H1 (cell line): Measurements from ENCODE around the gene ZNF20. TPM values are rescaled to one million over a fixed set of nuclear protein-coding genes. Genes with fewer than 3 reads are reported as not detected.

ENCODE experiments used
- CBX8 ChIP-seq: fragments of 300-800, 300-1000 bp; sonication (generic); IDR thresholded peaks from 2 replicates; pipeline ENCODE4 v1.7.1; 2016; ENCODE audit warnings: low read depth, low read length, borderline replicate concordance
- EP300 ChIP-seq, 2 experiments: IDR thresholded peaks; 1 replicate in 1 of 2; 2 replicates in 1 of 2; pipeline ENCODE4 v1.6.1; 2011 to 2012; ENCODE audit warnings: low read depth in 2 of 2, low read length in 2 of 2, mild to moderate bottlenecking in 2 of 2, borderline replicate concordance in 1 of 2, inconsistent platforms in 1 of 2, moderate library complexity in 1 of 2
- EZH2 ChIP-seq: fragments of 200-600 bp; sonication (generic); IDR thresholded peaks from 2 replicates; pipeline ENCODE4 v1.7.1; 2012; ENCODE audit warnings: low read depth, mild to moderate bottlenecking, moderate library complexity, low read length, inconsistent platforms; ENCODE audit not compliant: severe bottlenecking
- GABPA ChIP-seq: IDR thresholded peaks from 2 replicates; pipeline ENCODE4 v1.6.1; 2011; ENCODE audit warnings: mild to moderate bottlenecking, low read length, moderate library complexity, borderline replicate concordance; ENCODE audit not compliant: insufficient read depth
- HDAC2 ChIP-seq, 2 experiments: fragments of 300-600 bp in 1 of 2; sonication (generic) in 1 of 2; IDR thresholded peaks; 2 replicates each; pipeline ENCODE4 v1.6.1; 2011 to 2012; ENCODE audit warnings: low read depth in 2 of 2, low read length in 2 of 2, mild to moderate bottlenecking in 2 of 2, moderate library complexity in 2 of 2, borderline replicate concordance in 1 of 2, inconsistent platforms in 1 of 2
- JUN ChIP-seq: IDR thresholded peaks from 2 replicates; pipeline ENCODE4 v1.6.1; 2011; ENCODE audit warnings: low read depth, mild to moderate bottlenecking, improper control_type of control experiment, low read length
- NANOG ChIP-seq: IDR thresholded peaks from 2 replicates; pipeline ENCODE4 v1.6.1; 2011; ENCODE audit warnings: low read length, low read depth, mild to moderate bottlenecking, inconsistent platforms; ENCODE audit not compliant: insufficient read depth, poor library complexity, severe bottlenecking
- NRF1 ChIP-seq: IDR thresholded peaks from 2 replicates; pipeline ENCODE4 v1.6.1; 2011; ENCODE audit warnings: mild to moderate bottlenecking, low read depth, low read length, improper control_type of control experiment
- PHF8 ChIP-seq: fragments of 200-600 bp; sonication (generic); conservative IDR thresholded peaks from 2 replicates; pipeline ENCODE4 v1.7.1; 2012; ENCODE audit warnings: low read depth, mild to moderate bottlenecking, inconsistent platforms, low read length, moderate library complexity
- RNF2 ChIP-seq: fragments of 200-900, 300-1000 bp; sonication (generic); IDR thresholded peaks from 2 replicates; pipeline ENCODE4 v1.7.1; 2016; ENCODE audit warnings: borderline replicate concordance, low read depth, mild to moderate bottlenecking, antibody characterized with exemption, low read length; ENCODE audit not compliant: poor library complexity, severe bottlenecking; ENCODE audit errors: missing control alignments
- RXRA ChIP-seq: IDR thresholded peaks from 2 replicates; pipeline ENCODE4 v1.6.1; 2011; ENCODE audit warnings: low read depth, mild to moderate bottlenecking, low read length, moderate library complexity; ENCODE audit not compliant: insufficient read depth
- SAP30 ChIP-seq: fragments of 300-600 bp; sonication (generic); IDR thresholded peaks from 2 replicates; pipeline ENCODE4 v1.7.1; 2012; ENCODE audit warnings: low read length, moderate library complexity, mild to moderate bottlenecking, inconsistent platforms; ENCODE audit not compliant: insufficient read depth, insufficient replicate concordance
- SP2 ChIP-seq: IDR thresholded peaks from 2 replicates; pipeline ENCODE4 v1.6.1; 2012; ENCODE audit warnings: mild to moderate bottlenecking, low read length, inconsistent platforms
- SP4 ChIP-seq: IDR thresholded peaks from 2 replicates; pipeline ENCODE4 v1.6.1; 2012; ENCODE audit warnings: low read length, inconsistent platforms
- SRF ChIP-seq: IDR thresholded peaks from 2 replicates; pipeline ENCODE4 v1.6.1; 2011; ENCODE audit warnings: mild to moderate bottlenecking, low read depth, low read length, moderate library complexity
- TAF1 ChIP-seq: IDR thresholded peaks from 2 replicates; pipeline ENCODE4 v1.6.1; 2011; ENCODE audit warnings: mild to moderate bottlenecking, low read depth, low read length
- TBP ChIP-seq: IDR thresholded peaks from 2 replicates; pipeline ENCODE4 v1.6.1; 2011; ENCODE audit warnings: low read depth, low read length, improper control_type of control experiment
- TEAD4 ChIP-seq: IDR thresholded peaks from 2 replicates; pipeline ENCODE4 v1.6.1; 2012; ENCODE audit warnings: low read depth, low read length, inconsistent platforms, mixed read lengths
- USF2 ChIP-seq: IDR thresholded peaks from 2 replicates; pipeline ENCODE4 v1.6.1; 2011; ENCODE audit warnings: low read length, improper control_type of control experiment
- ZNF274 ChIP-seq: IDR thresholded peaks from 2 replicates; pipeline ENCODE4 v1.7.0; 2012; ENCODE audit warnings: low read length, borderline replicate concordance; ENCODE audit errors: extremely low read depth
- polyA plus RNA-seq, 7 experiments: library from polyadenylated mRNA; depleted of rRNA in 3 of 7; stranded (reverse) in 5 of 7; unstranded in 2 of 7; fragments of >200 nt in 5 of 7; fragments of 200-250 nt in 2 of 7; gene quantifications; 1 replicate in 5 of 7; 2 replicates in 1 of 7; 4 replicates in 1 of 7; pipeline versions ENCODE4 v1.2.1 to v1.2.3, GENCODE V29; 2011 to 2013; ENCODE audit warnings: missing spikeins in 2 of 7, mixed read lengths in 2 of 7
- total RNA-seq: library from RNA; stranded (reverse); fragmentation: NEBNext Ultra II Directional; extraction: Animal tissue kit (Norgen Biotek cat#: 25700); gene quantifications from 2 replicates; pipeline ENCODE4 v1.2.1, GENCODE V29; 2021

The ZNF20 gene
- total and polyA plus RNA-seq, 2 of the 8 experiments (the other 6 are each of a cell fraction or from before 2014, with no cell fraction given), result 1.6 to 9.0 TPM

GRCh38 chr19:12162882-12163806 is 23.0 kb upstream of the ZNF20 start, which contains the start of gene ZNF136 (continued):
- peak; percentile 69; the same call in 1 of the 2 replicates for TF ChIP-seq TBP
- TF ChIP-seq EZH2, result no peak
- peak; percentile 81 for TF ChIP-seq PHF8
- TF ChIP-seq EP300 (IDR thresholded peaks at IDR 0.05; ENCODE audit: borderline replicate concordance in 1 of 2, low read depth in 2 of 2, low read length in 2 of 2), result no peak
- no peak; the same call in 1 of the 2 replicates for TF ChIP-seq SP4
- no peak for TF ChIP-seq SAP30
- no peak for TF ChIP-seq NRF1
- TF ChIP-seq RXRA, result no peak
- TF ChIP-seq TEAD4, result no peak
- no peak for TF ChIP-seq USF2
- peak; percentile 84 for TF ChIP-seq TAF1
- 0 out of 4 replicates have a peak, but pooled peaks of 1 of the 2 experiments have one; percentile 43 for TF ChIP-seq HDAC2 (IDR thresholded peaks at IDR 0.05; ENCODE audit: borderline replicate concordance in 1 of 2, low read depth in 2 of 2, low read length in 2 of 2)
- TF ChIP-seq RNF2, result no peak
- no peak for TF ChIP-seq JUN
- no peak for TF ChIP-seq CBX8
- no peak for TF ChIP-seq ZNF274
- no peak for TF ChIP-seq SRF
- no peak for TF ChIP-seq NANOG
- no peak for TF ChIP-seq SP2
- TF ChIP-seq GABPA, result no peak
